ENCODE results near the gene FOXD4L6. TPM values are rescaled to one million over a fixed set of nuclear protein-coding genes. Genes with fewer than 3 reads are reported as not detected.
A peak's percentile ranks its signal among the peaks of the same experiment; 100 is the strongest.
"Not testable (repeated sequence)": the region's sequence is repeated elsewhere in the genome, so short reads cannot be mapped to it uniquely, and the experiment has no call there.

The FOXD4L6 gene
- total RNA-seq, 5 donors from 2014 or later (not counting 1 experiment from before 2014, with no cell fraction given), result 0.16 TPM; not detected in 4

DNA sequence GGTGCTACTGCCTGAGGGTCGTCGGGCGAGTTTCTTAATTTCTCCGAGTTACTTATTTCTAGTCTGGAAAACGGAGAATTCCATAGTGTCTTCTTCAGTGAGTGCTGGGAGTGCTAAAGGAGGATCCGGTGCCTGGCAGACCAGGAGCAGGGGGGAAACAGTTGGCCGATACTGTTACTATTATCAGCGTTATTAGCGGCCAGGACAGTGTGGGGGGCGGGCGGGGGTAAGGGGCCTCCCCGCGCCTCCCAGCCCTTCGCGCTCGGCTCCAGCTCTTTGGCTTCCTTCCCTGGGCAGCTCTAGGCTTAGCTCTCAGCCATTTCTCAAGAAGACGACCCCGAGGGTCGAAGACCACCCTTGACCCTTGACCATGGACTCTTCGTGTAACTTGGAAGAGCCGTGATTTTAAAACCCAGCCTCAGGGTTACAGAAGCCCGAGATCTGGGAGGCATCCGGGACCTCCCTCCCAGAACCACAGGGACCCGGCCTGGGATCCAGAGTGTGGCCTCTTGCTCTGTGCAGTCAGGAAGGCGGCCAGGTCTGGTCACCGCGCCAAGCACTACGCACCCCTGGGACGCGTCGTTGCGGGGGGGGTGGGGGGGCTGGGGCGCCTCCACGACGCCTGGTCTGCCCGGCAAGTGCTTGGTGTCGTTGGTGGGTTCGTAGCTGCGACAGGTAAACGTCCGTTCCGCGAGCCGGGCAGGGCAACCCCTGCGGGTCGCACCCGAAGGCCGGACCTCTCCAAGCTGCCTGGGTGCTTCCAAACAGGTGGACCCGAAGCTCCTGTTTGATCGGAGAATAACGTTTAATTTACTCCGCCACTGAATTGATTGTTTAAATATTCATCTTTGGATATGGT, 4.0 kb downstream of the FOXD4L6 start:
- POLR2A ChIA-PET; CTCF ChIA-PET; ATAC-seq (replicated peaks in 1 of 4): not testable (repeated sequence)

DNA sequence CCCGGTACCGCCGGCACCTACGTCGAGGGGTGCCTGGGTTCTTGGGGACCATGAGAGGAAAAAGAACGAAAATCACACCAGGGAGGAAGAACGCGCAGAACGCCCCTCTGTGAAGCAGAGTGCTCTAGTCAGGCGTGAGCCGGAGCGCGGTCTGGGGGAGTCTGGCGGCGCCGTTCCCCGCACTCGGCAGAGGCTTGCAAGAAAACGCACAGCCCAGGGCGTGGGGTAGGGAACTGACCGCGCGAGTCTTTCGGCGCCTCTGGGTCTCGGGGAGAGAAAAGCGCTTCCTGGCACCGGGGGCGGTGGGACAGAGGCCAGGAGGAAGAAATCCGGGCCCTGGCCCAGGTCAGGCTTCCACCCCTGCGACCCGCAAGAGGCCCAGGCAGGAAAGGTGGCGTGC, 4.7 kb downstream of the FOXD4L6 start:
- CTCF ChIA-PET; H3K4me1 ChIP-seq (ENCODE audit: control insufficient read depth in 1 of 2, extremely low read depth in 1 of 2, insufficient read depth in 2 of 2, low read length in 2 of 2); H3K9me3 ChIP-seq; H3K36me3 Mint-ChIP-seq; H3K4me1 Mint-ChIP-seq; ATAC-seq (replicated peaks in 1 of 4); H3K27ac ChIP-seq (ENCODE audit: low read length); DNase-seq; H3K4me3 ChIP-seq (ENCODE audit: control insufficient read depth in 1 of 2, extremely low read depth in 1 of 2, low read length in 1 of 2); H3K27ac Mint-ChIP-seq; H3K36me3 ChIP-seq (ENCODE audit: control insufficient read depth in 2 of 2, extremely low read depth in 1 of 2, insufficient read depth in 1 of 2, low read length in 1 of 2); H3K27me3 ChIP-seq (replicated peaks in 1 of 2; ENCODE audit: control insufficient read depth in 2 of 2, extremely low read depth in 1 of 2, insufficient read depth in 2 of 2, low read length in 1 of 2); H3K4me3 Mint-ChIP-seq; H3K27me3 Mint-ChIP-seq; POLR2A ChIA-PET; H3K9me3 Mint-ChIP-seq: not testable (repeated sequence)
- no CpG with 5 or more reads among the region's 33 CpGs for WGBS (ENCODE audit: insufficient coverage)

More for the DNA sequence above, 4.0 kb downstream of the FOXD4L6 start:
- not testable (repeated sequence) for H3K4me1 ChIP-seq (ENCODE audit: control insufficient read depth in 1 of 2, extremely low read depth in 1 of 2, insufficient read depth in 2 of 2, low read length in 2 of 2); H3K27me3 Mint-ChIP-seq; H3K27me3 ChIP-seq (replicated peaks in 1 of 2; ENCODE audit: control insufficient read depth in 2 of 2, extremely low read depth in 1 of 2, insufficient read depth in 2 of 2, low read length in 1 of 2); H3K36me3 ChIP-seq (ENCODE audit: control insufficient read depth in 2 of 2, extremely low read depth in 1 of 2, insufficient read depth in 1 of 2, low read length in 1 of 2); H3K4me3 Mint-ChIP-seq; H3K36me3 Mint-ChIP-seq; H3K9me3 Mint-ChIP-seq; H3K9me3 ChIP-seq; H3K4me1 Mint-ChIP-seq; H3K4me3 ChIP-seq (ENCODE audit: control insufficient read depth in 1 of 2, extremely low read depth in 1 of 2, low read length in 1 of 2); H3K27ac ChIP-seq (ENCODE audit: low read length); DNase-seq; H3K27ac Mint-ChIP-seq
- 31% methylated on average over 8 of the region's 52 CpGs for WGBS (ENCODE audit: insufficient coverage)

DNA sequence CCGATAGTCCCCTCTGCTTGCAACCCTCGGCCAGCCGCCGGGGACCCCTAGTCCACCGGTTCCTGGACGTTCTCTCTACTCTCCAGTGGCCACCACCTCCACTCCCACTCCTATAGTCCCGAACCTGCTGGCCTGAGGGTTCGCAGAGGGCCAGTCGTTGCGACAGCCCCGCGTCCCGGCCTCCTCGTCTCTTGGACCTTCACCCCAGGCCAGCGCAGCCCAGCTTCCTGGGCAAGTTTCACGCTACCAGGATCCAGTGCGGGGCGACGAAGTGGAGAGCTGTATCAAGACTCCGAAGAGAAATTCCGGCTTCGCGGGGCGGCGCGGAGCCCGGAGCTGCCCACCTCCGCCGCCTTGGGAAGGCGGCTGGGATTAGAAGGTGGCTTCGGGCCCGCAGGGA, 5.1 kb downstream of the FOXD4L6 start:
- H3K27ac ChIP-seq (ENCODE audit: low read length); H3K9me3 Mint-ChIP-seq; DNase-seq; H3K9me3 ChIP-seq; H3K4me1 ChIP-seq (ENCODE audit: control insufficient read depth in 1 of 2, extremely low read depth in 1 of 2, insufficient read depth in 2 of 2, low read length in 2 of 2); H3K36me3 Mint-ChIP-seq; H3K27me3 Mint-ChIP-seq; H3K4me3 Mint-ChIP-seq; CTCF ChIA-PET; H3K4me3 ChIP-seq (ENCODE audit: control insufficient read depth in 1 of 2, extremely low read depth in 1 of 2, low read length in 1 of 2); H3K4me1 Mint-ChIP-seq; H3K27ac Mint-ChIP-seq; ATAC-seq (replicated peaks in 1 of 4); H3K27me3 ChIP-seq (replicated peaks in 1 of 2; ENCODE audit: control insufficient read depth in 2 of 2, extremely low read depth in 1 of 2, insufficient read depth in 2 of 2, low read length in 1 of 2); H3K36me3 ChIP-seq (ENCODE audit: control insufficient read depth in 2 of 2, extremely low read depth in 1 of 2, insufficient read depth in 1 of 2, low read length in 1 of 2); POLR2A ChIA-PET: not testable (repeated sequence)
- WGBS (ENCODE audit: insufficient coverage), result no CpG with 5 or more reads among the region's 32 CpGs

DNA sequence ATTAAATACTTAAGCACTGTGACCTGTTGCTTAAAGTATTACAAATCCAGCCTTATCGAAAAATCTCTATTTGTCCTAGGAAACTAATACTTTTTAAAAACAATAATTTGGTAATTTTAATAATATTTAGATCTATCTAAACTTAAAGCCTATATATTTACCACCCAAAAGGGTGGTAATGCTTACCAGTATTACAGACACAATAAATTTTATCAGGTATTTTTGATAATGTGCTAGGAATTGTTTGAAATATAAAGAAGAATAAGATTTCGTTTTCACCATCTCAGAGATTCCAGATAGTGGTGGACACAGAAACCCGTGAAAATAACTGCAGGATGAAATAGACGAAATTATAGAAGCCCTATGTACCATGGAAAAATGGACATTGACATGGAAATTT, 7.8 kb downstream of the FOXD4L6 start:
- POLR2A ChIA-PET, result not testable (repeated sequence)

DNA sequence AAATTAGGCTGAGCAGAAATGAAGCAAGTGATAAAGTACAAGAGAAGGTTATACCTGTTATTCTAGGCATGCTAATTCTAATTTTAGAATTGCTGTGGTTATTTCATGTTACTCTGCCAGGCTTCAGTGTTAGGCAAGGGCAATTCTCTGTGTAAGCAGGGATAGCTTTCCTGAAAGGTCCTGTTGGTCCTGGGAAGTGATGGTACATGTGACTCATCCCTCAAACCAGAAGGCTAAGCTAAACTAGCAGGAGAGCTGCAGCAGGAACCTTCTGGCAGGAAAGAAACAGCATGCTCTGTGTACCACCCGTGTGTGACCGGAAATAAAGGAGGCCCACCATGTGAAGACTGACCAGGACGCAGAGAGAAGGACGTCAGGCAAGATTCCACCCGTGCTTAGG, 8.8 kb downstream of the FOXD4L6 start:
- POLR2A ChIA-PET; H3K27me3 Mint-ChIP-seq; H3K36me3 Mint-ChIP-seq; H3K27ac Mint-ChIP-seq; H3K4me1 Mint-ChIP-seq; H3K4me3 Mint-ChIP-seq; ATAC-seq (replicated peaks in 1 of 4); H3K36me3 ChIP-seq (ENCODE audit: control insufficient read depth in 2 of 2, extremely low read depth in 1 of 2, insufficient read depth in 1 of 2, low read length in 1 of 2); H3K4me3 ChIP-seq (ENCODE audit: control insufficient read depth in 1 of 2, extremely low read depth in 1 of 2, low read length in 1 of 2); H3K27ac ChIP-seq (ENCODE audit: low read length); DNase-seq; H3K9me3 ChIP-seq; H3K4me1 ChIP-seq (ENCODE audit: control insufficient read depth in 1 of 2, extremely low read depth in 1 of 2, insufficient read depth in 2 of 2, low read length in 2 of 2); H3K27me3 ChIP-seq (replicated peaks in 1 of 2; ENCODE audit: control insufficient read depth in 2 of 2, extremely low read depth in 1 of 2, insufficient read depth in 2 of 2, low read length in 1 of 2); CTCF ChIA-PET; H3K9me3 Mint-ChIP-seq: not testable (repeated sequence)
- WGBS (ENCODE audit: insufficient coverage), result no CpG with 5 or more reads among the region's 5 CpGs

More for the DNA sequence above, 7.8 kb downstream of the FOXD4L6 start:
- H3K36me3 Mint-ChIP-seq; H3K27me3 Mint-ChIP-seq; H3K27ac Mint-ChIP-seq; H3K9me3 ChIP-seq; H3K27me3 ChIP-seq (replicated peaks in 1 of 2; ENCODE audit: control insufficient read depth in 2 of 2, extremely low read depth in 1 of 2, insufficient read depth in 2 of 2, low read length in 1 of 2); H3K4me3 Mint-ChIP-seq; ATAC-seq (replicated peaks in 1 of 4); CTCF ChIA-PET; H3K4me1 ChIP-seq (ENCODE audit: control insufficient read depth in 1 of 2, extremely low read depth in 1 of 2, insufficient read depth in 2 of 2, low read length in 2 of 2); DNase-seq; H3K9me3 Mint-ChIP-seq; H3K27ac ChIP-seq (ENCODE audit: low read length); H3K4me1 Mint-ChIP-seq; H3K4me3 ChIP-seq (ENCODE audit: control insufficient read depth in 1 of 2, extremely low read depth in 1 of 2, low read length in 1 of 2); H3K36me3 ChIP-seq (ENCODE audit: control insufficient read depth in 2 of 2, extremely low read depth in 1 of 2, insufficient read depth in 1 of 2, low read length in 1 of 2): not testable (repeated sequence)
- no CpG with 5 or more reads among the region's 4 CpGs for WGBS (ENCODE audit: insufficient coverage)

DNA sequence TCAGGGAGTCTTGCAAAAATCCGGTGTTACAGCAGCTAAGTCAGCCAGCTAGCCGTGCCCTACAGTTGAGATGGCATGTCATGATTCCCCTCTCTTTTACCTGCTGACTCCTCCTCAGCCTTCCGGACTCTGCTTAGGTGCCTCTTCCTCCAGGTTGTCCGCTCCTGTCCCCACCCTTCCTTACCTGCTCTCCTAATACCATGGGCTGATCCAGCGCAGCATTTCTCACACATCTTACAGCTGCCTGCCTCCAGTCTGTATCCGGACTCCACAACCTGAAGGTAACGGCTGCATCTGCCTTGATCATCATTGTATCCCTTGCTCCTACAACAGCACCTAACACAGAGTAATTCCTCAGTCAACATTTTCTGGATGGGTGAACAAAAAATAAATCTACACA, 9.2 kb downstream of the FOXD4L6 start:
- H3K4me1 Mint-ChIP-seq; CTCF ChIA-PET; H3K27ac ChIP-seq (ENCODE audit: low read length); H3K9me3 ChIP-seq; H3K9me3 Mint-ChIP-seq; H3K36me3 Mint-ChIP-seq; H3K4me3 Mint-ChIP-seq; H3K27ac Mint-ChIP-seq; H3K36me3 ChIP-seq (ENCODE audit: control insufficient read depth in 2 of 2, extremely low read depth in 1 of 2, insufficient read depth in 1 of 2, low read length in 1 of 2); H3K4me1 ChIP-seq (ENCODE audit: control insufficient read depth in 1 of 2, extremely low read depth in 1 of 2, insufficient read depth in 2 of 2, low read length in 2 of 2); H3K4me3 ChIP-seq (ENCODE audit: control insufficient read depth in 1 of 2, extremely low read depth in 1 of 2, low read length in 1 of 2); POLR2A ChIA-PET; DNase-seq; H3K27me3 Mint-ChIP-seq; H3K27me3 ChIP-seq (replicated peaks in 1 of 2; ENCODE audit: control insufficient read depth in 2 of 2, extremely low read depth in 1 of 2, insufficient read depth in 2 of 2, low read length in 1 of 2): not testable (repeated sequence)
- ATAC-seq (replicated peaks in 1 of 4), result peak in 2 of 4 experiments; percentile 27 to 38
- 44% methylated on average over 4 of the region's 7 CpGs for WGBS (ENCODE audit: insufficient coverage)

DNA sequence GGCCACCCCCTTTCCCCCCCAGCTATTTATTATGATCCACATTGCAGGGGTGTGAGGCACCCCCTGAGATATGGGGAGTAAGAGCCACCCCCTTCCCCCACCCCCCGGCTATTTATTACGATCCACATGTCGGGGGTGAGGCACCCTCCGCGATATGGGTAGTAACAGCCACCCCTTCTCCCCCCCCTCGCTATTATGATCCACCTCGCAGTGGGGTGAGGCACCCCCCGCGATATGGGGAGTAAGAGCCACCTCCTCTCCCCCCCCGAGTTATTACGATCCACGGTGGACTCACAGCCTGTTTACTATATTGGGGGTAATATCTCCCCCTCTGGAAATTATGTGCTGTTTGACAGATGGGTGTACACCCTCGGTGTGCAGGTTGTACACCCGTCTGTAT, 15.1 kb downstream of the FOXD4L6 start:
- ATAC-seq (replicated peaks in 1 of 4); H3K4me3 ChIP-seq (ENCODE audit: control insufficient read depth in 1 of 2, extremely low read depth in 1 of 2, low read length in 1 of 2); H3K36me3 ChIP-seq (ENCODE audit: control insufficient read depth in 2 of 2, extremely low read depth in 1 of 2, insufficient read depth in 1 of 2, low read length in 1 of 2); DNase-seq; H3K4me1 ChIP-seq (ENCODE audit: control insufficient read depth in 1 of 2, extremely low read depth in 1 of 2, insufficient read depth in 2 of 2, low read length in 2 of 2); H3K27ac Mint-ChIP-seq; H3K9me3 ChIP-seq; H3K27ac ChIP-seq (ENCODE audit: low read length); H3K36me3 Mint-ChIP-seq; CTCF ChIA-PET; H3K4me1 Mint-ChIP-seq; H3K27me3 ChIP-seq (replicated peaks in 1 of 2; ENCODE audit: control insufficient read depth in 2 of 2, extremely low read depth in 1 of 2, insufficient read depth in 2 of 2, low read length in 1 of 2); H3K9me3 Mint-ChIP-seq; POLR2A ChIA-PET; H3K27me3 Mint-ChIP-seq; H3K4me3 Mint-ChIP-seq: not testable (repeated sequence)
- WGBS (ENCODE audit: insufficient coverage), result no CpG with 5 or more reads among the region's 14 CpGs

Measured in T-cell (primary cell).